HG02642 (cell line): ENCODE data around the gene MCTP2.

Experiments
- ATAC-seq: cut with Tn5 transposase; IDR thresholded peaks from one replicate; pipeline ENCODE4 v1.9.1; 2021; ENCODE audit warnings: mild to moderate bottlenecking; ENCODE audit not compliant: unreplicated experiment, poor library complexity

MCTP2 gene

GRCh38 chr15:94439158-94439557 lies 207.8 kb downstream of the MCTP2 start:
- ATAC-seq: no peak

- no peak for ATAC-seq
Measured at GRCh38 chr15:94441760-94442159, 210.4 kb downstream of the MCTP2 start.

GRCh38 chr15:94442480-94442879 lies 211.1 kb downstream of the MCTP2 start:
- no peak for ATAC-seq

- no peak for ATAC-seq
Measured at GRCh38 chr15:94443186-94443585, 211.8 kb downstream of the MCTP2 start.

GRCh38 chr15:94445566-94446160 lies 214.3 kb downstream of the MCTP2 start:
- no peak for ATAC-seq

GRCh38 chr15:94446441-94446840 lies 215.1 kb downstream of the MCTP2 start:
- no peak for ATAC-seq

GRCh38 chr15:94451466-94451865 lies 220.1 kb downstream of the MCTP2 start:
- ATAC-seq: no peak

- no peak for ATAC-seq
Measured at GRCh38 chr15:94453227-94453988, 222.0 kb downstream of the MCTP2 start.

- ATAC-seq: no peak
Measured at GRCh38 chr15:94455297-94455696, 223.9 kb downstream of the MCTP2 start.

GRCh38 chr15:94456226-94456625 lies 224.9 kb downstream of the MCTP2 start:
- ATAC-seq: no peak

GRCh38 chr15:94457661-94458060 lies 226.3 kb downstream of the MCTP2 start:
- no peak for ATAC-seq

- no peak for ATAC-seq
Measured at GRCh38 chr15:94460624-94461023, 229.3 kb downstream of the MCTP2 start.

- peak; percentile 46 for ATAC-seq
Measured at GRCh38 chr15:94467034-94467433, 235.7 kb downstream of the MCTP2 start.

GRCh38 chr15:94470492-94470891 lies 239.1 kb downstream of the MCTP2 start:
- no peak for ATAC-seq

- no peak for ATAC-seq
Measured at GRCh38 chr15:94476686-94477085, 245.3 kb downstream of the MCTP2 start.

- ATAC-seq: no peak
Measured at GRCh38 chr15:94477913-94478553, 246.7 kb downstream of the MCTP2 start.

GRCh38 chr15:94478763-94479162 lies 247.4 kb downstream of the MCTP2 start:
- no peak for ATAC-seq

GRCh38 chr15:94480289-94480834 lies 249.0 kb downstream of the MCTP2 start:
- ATAC-seq: no peak

- ATAC-seq: no peak
Measured at GRCh38 chr15:94485148-94485719, 253.9 kb downstream of the MCTP2 start.

GRCh38 chr15:94487635-94488034 lies 256.3 kb downstream of the MCTP2 start:
- no peak for ATAC-seq

GRCh38 chr15:94493176-94493575 lies 261.8 kb downstream of the MCTP2 start:
- ATAC-seq: no peak
